GM19043 (cell line): ENCODE results near the gene ALLC.
"Not testable (repeated sequence)": the region's sequence is repeated elsewhere in the genome, so short reads cannot be mapped to it uniquely, and the experiment has no call there.

ENCODE experiments used
- ATAC-seq: cut with Tn5 transposase; IDR thresholded peaks from one replicate; pipeline ENCODE4 v1.9.1; 2021; ENCODE audit warnings: low read depth; ENCODE audit not compliant: unreplicated experiment

Gene ALLC

DNA sequence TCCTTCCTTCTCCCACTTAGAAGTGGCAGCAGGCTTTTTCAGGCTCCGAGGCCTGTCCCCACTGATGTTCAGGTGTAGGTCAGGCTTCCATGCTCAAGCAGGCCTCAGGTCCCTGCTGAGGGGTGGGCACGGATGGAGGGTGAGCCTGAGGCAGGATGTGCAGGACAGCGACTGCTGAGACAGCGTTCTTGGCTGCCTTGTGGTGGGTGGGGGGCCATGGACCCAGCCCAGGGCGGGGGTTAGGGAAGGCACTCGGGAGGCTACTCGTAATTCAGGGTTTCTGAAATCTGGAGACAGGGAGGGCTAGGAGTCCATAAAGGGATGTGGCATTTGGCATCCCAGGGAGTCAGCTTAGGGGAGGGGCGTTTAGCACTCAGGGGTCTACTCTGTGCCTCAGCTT, 32.8 kb upstream of the ALLC start:
- ATAC-seq: no peak

DNA sequence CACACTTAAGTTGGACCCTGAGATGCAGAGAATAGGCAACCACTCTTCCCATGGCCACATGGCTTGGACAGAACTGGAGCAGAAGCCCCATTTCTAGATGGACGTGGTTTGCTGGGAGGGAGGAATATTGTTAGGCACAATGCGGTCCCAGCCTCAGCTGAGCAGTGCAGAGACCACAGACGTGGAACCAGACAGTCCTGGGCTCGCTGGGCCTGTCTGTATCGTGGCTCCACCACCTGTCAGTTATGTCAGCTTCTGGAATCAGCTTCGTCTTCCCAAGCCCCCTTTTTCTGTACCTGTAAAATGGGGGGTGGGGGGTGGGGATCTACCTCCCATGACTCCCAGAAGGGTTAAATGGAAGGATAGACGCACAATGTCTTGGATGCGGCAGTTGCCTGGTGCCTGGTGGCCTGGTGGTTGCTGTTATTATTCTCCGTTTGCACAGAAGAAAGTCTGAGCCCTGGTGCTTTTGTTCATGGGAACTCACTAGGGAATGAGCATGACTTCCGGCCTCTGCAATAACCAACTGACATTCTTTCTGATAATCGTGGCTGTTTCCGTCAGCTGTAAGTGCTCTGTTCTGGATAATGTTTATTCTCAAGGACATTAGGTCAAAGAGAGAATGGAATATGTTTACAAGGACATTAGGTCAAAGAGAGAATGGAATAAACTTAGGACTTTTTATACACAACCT, 31.7 kb upstream of the ALLC start:
- ATAC-seq: no peak

DNA sequence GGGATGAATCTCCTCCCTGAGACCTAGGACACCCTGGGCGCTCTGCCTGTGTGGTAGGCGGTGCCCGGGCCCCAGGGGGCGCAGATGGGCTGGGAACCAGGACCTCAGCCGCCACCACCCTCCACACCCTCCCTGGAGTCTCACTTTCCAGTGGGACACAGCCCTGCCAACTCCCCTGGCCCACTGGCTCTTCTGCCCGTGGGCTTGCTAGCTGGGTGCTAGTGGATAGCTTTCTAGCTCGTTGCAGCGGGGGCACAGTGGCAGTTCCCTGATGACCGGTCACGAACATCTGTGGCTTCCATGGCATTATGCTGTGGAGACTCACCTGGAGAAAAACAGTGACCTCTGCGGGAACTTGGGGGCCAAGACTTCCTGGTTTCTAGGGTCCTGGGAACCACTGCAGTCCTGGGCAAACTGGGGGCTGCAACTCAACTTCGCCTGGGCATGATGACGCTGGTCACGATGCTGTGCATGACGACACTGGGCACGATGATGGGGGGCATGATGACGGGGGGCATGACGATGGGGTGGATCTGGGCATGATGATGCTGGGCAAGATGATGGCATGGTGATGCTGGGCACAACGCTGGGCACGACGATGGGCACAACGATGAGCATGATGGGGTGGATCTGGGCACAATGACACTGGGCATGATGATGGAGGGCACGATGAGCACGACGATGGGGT, 31.0 kb upstream of the ALLC start:
- no peak for ATAC-seq

DNA sequence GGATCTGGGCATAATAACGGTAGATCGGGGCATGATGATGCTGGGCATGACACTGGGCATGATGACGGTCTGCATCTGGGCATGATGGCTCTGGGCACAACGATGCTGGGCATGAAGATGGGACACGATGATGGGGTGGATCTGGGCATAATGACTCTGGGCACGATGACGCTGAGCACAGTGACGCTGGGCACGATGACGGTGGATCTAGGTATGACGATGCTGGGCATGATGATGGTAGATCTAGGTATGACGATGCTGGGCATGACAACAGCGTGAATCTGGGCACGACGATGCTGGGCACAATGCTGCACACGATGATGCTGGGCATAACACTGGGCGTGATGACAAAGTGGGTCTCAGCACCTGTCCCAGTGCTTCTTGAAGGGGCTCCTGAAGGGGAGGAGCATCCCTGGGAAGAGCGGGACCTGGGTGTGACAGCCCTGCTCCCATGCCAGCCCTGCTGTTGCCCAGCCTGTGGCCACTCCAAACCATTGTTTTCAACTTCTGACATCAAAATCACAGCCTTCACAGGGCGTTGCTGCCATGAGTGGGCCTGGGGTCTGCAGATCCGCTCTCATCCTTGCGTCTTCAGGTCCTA, 30.4 kb upstream of the ALLC start:
- ATAC-seq: no peak

DNA sequence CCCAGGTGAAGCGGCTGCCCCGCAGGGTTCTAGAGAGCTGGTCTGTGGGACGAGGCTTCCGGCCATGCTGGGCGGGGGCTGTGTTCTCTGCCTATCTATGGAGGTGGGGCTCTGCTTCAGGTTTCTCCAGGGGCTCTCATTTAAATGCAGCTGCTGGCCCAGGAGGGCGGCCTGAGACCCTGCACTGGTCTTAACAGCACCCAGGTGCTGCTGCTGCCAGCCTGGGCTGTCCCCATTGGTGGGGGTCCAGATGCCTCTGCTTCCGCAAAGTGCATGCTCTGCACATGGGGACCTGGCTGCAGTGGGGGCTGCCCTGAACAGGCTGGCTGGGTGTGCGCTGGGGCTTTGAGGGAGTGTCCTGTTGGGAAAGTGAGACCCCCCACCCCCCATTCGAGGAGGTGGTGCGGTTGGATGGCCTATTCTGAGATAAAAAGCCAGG, 29.7 kb upstream of the ALLC start:
- no peak for ATAC-seq

DNA sequence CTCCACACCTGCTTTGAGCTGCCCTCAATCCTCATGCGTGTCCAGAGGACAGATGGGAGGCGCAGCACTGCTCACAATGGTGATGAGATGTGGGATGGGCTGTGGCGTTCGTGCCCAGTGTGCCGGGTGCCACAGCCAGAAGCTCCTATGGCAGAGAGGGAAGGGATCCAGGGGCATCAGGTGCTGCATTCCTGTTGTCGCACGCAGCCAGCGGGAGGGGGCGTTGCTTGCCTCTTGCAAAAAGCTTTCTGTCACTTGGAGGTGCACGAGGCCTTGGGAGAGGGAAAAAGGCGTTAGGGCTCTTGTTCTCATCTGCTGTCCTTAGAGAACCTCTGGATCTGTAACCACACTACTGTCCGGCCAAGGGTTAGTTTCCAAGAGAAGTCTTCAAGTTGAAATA, 29.2 kb upstream of the ALLC start:
- no peak for ATAC-seq

DNA sequence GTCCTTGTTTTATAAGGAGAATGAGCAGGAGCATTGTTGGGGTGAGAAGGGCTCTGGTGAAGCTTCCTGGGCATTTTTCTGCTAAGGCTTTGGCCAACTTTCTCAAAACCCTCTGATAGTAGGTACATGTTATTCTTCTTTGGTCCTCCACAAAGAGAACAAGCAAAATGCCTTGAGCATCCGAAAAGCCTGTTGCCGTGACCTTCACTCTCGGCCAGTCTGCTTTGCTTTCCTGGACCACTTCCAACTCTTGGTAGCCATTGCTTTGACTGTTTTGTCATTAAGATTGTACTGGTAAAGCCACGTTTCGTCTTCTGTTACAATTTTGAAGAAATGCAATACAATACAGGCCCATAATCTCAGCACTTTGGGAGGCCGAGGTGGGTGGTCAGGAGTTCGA, 27.4 kb upstream of the ALLC start:
- ATAC-seq: no peak

DNA sequence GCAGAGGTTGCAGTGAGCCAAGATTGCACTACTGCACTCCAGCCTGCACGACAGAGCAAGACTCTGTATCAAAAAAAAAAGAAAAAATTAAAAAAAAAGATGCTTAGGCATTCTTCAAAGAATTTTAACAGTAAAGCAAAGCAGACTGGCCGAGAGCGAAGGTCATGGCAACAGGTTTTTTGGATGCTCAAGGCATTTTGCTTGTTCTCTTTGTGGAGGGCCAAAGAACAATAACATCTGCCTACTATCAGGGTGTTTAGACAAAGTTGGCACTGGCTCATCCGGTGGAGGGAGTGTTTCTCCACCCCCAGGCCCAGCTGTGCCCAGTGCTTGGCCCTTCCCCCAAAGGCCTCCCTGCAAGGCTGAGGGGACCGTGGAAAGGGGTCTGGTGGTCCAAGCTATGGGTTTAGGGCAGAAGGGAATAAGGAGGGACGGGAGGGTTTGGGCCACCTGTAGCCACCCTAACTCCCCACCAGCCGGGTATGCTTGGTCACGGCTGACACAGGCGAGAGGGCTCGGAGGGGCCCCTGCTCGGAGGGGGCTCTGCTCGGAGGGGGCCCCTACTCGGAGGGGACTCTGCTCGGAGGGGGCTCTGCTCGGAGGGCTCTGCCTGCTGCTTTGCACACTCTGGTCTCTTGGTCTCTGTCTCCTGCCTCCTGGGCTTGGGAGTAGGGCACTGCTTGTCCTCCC, 26.7 kb upstream of the ALLC start:
- no peak for ATAC-seq

DNA sequence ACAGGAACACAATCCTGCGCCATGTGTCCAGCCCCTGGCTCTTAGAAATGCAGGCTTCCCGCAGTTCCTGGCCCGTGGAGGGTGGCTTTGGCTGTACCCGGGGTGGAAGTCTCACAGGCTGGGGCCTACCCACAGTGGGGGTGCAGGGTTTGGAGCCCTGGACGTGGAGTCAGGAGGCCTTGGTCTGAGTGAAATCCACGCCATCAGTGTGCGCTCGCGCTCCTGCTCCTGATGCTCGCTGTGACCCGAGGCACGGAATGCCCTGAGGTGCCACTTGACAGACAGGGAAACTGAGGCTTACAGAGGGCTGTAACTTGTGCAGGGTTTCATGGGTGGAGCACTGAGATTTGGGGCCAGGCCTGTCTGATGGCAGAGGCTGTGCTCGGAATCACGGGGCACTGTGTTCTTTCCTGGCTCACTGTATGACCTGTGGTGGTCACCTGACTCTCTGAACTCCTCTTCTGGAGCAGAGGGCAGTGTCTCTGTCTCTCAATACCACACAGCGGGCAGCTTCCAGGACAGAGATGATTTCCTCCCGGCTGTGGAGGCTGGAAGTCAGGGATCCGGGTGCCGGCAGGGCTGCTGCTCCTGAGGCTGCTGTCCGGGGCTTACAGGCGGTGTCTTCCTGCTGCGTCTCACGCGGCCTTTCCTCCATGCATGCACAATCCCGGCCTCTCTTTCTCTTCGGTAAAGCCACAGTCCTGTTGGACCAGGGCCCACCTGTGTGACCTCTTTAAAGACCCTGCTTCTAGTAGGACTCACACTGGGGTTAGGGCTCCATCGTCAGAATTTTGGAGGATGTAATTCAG, 25.9 kb upstream of the ALLC start:
- no peak for ATAC-seq

DNA sequence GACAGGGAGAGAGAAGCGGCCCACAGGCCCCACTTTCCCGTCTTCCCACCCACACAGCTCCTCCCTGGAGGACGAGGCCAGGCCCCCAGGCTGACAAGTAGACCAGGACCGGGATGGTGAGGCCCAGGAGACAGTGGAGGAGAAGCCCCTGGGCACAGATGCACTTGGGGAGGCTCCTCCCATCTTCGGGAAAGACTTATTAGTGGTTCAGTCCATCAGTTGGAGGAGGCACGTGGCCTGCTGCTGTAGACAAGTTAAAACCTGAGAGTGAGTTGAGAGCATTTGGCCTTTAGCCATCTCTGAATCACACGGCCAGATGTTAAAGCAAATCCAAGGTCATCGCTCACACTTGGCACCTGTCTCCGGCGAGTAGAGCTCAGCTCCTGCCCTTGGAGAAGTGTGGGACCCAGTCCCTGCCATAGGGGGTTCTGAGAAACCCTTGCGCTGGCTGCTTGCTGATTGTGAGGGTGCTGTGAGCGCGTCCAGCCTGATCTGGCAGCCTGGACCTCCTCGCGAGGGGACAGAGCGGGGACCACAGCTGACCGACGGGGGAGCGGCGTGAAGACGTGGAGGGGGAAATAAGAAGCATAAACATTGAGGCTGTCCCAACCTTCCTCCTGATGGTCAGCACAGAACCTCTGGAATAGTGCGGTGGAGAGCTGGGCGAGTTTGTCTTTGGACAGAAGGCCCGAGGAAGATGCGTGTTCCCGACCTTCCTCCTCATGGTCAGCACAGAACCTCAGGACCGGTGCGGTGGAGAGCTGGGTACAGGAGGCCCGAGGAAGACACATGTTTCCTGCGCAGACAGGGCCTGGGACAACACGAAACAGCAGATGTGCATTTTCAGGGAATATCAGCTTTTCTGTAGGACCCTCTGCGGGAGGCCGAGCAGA, 24.7 kb upstream of the ALLC start:
- ATAC-seq: no peak

DNA sequence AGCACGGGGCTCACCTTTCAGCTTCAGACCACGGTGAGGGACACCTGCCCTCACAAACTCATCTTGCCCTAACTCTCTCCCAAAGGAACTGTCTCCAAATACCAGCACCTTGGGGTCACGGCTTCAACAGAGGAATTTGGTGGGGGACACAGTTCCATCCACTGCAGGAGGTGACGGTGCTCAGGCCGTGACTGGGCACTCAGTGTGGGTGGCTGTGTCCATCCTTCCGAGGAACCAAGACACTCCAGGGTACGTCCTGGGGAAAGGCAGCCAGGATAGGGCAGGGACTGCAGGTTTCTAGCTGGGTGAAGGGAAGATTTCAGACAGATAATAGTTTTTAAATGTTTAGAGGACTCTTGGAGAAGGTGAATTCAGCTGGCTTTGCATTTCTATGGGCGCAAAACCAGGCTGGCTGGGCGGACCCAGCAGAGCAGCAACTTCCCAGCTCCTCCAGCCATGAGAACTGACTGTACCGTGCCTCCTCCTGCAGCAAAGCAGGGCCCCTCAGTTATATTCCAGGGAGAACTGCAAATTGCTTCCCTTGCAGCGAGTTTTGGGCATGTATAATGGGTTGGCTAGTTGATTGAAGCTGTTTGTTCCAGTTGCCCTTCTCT, 23.9 kb upstream of the ALLC start:
- no peak for ATAC-seq

DNA sequence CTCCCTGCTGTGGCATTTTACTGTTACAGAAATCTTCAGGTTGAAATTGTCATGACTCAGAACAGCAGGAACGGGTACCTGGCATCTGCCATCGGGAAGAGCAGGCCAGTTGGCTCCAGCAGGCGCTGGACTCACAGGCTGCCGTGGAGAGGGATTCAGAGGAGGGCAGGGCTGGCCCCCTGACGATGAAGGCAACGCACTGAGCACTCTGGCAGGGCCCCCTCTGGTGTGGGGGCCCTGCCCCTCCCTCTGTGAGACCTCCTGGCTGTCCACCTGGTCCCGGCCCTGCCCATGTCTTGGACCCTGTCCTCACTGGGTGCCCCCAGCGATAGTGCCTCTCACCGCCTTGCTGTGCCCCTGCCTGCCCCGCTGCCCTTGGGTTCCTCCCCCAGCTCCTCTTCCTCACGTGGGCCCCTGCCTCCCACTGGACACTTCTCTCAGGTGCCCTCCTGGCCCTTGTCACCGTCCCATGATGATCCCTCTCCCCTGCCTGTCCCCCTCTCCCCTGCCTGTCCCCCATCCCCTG, 23.3 kb upstream of the ALLC start:
- no peak for ATAC-seq

DNA sequence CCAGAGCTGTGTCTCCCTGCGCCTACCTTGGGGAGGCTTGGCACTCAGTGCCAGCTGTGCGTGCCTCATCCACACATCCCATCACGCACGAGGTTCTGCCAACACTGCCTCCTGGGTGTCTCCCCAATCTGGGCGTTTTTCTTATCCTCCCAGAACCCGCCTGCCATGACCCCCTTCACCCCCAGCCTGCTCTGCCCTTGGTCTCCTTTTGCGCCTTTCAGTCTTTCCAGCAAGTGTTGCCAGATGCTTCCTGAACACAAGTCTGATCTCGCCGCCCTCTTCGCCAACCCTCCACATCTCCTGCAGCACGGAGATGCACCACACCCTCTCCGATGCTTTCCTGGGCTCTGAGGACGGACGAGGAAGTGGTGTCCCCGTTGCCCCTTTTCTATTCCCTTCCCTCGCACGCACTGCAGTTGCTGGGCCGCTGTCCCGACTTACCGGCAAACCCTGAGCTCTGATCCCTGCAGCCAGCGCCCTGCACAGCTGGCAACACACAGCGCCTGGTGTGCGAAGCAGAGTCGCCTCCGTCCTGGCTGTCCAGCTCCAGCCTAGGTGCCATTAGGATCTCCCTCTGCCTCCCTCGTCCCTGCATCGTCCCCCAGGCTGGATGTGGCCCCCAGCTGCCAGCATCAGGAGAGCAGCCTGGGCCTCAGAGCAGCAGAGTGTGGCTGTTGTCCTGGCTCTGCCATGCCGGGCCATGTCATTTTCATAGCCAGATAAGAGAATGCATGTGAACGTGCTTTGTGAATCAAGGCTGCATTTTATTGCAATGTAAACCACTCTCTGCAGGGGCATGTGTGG, 22.6 kb upstream of the ALLC start:
- no peak for ATAC-seq

DNA sequence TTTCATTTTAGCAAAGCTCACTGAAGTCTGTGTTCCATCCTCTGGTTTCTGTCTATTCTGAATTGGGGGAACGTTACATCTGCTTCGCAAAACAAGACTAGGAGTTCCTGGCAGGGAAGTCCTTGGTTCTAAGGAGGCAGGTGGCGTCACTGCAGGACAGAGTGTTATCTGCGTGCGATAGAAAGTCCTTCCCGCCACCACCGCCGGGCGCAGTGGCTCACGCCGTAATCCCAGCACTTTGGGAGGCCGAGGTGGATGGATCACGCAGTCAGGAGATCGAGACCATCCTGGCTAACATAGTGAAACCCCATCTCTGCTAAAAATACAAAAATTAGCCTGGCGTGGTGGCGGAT, 22.0 kb upstream of the ALLC start:
- ATAC-seq: not testable (repeated sequence)

DNA sequence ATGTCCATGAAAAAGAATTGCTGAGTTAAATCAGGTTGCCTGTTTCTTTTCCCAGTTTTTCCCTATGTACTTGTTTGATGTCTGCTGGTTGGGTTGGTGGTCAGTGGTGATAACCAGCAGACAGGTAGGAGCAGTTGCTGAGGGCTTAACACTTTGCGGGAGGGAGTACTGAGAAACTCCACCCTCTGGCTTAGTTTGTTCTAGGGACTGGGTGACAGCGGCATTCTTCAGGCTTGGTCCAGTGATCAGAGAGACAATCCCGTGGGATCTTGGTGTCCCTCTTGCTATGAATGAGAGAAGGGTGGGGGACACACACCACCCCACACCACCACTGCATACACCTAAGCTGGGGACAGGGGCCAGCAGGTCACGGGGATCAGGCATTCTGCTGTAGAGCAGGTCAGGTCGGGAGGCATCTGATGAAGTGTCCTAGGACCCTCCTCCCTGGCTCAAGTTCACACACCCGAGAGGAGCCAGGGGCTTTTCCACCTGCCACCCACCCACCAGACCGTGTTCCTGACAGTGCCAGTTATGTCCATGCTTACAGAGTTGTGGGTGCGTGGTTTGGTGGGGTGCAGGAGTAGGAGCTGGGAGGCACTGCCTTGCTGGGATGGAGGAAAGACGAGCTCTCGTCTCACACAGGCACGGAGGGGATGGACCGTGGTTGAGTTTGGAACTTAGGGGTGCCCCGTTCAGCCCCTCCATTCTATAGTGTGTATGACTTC, 21.3 kb upstream of the ALLC start:
- ATAC-seq: no peak

DNA sequence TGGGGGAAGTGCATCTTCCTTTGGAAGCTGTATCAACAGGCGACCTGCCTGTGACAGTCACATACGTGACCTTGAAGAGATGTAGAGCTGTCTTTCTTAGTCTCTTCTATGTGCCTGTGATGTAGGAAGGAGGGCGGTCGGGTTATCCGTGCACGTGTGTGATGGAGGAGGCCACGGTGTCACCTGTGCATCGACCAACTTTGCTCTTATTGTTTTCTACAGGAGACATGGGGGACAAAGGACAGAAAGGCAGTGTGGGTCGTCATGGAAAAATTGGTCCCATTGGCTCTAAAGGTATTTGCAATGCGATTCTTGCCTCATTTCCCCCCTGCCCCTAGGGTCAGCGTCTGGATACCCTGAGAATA, 20.7 kb upstream of the ALLC start:
- no peak for ATAC-seq

DNA sequence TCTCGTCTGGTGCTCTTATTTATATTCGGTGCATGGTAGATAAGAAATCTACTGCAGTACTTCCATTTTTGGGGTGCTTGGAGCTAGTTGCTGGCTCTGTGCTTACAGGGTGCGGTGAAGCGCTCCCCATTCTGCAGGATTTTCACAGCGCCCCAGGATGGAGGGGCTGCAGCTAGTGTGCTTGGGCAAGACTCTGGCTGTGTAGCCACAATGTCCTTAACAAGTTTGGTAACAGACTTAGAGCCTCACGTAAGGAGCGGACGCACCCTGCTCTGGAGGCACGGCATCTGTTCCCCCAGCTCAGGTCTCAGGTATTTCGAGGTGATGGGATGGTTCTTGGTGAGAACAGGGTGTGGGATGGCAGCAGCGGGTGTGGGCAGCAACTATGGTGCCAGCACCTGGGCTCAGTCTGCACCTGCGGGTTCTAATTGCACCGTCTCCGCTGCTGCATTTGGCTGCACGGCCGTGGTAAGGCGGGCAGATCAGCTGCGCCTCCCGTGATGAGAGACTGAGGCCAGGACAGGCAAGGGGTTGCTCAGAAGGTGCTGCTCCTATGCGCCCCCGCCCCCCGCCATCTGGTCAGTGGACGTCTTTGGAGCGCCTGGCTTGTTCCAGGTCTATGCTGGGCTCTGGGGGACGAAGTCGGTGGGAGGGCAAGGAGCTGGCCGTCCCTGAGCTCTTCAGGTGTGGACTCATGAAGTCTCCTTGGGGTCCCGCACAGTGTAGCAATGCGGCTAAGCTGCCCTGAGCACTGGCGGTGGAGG, 20.1 kb upstream of the ALLC start:
- ATAC-seq: no peak
